ENCODE results near the gene AURKB. TPM values are rescaled to one million over a fixed set of nuclear protein-coding genes. Genes with fewer than 3 reads are reported as not detected.
"Not testable (repeated sequence)": the region's sequence is repeated elsewhere in the genome, so short reads cannot be mapped to it uniquely, and the experiment has no call there.

AURKB gene
- polyA plus RNA-seq, 1 donor (not counting 4 experiments of a cell fraction or from before 2014, with no cell fraction given) = 12.6 TPM

DNA sequence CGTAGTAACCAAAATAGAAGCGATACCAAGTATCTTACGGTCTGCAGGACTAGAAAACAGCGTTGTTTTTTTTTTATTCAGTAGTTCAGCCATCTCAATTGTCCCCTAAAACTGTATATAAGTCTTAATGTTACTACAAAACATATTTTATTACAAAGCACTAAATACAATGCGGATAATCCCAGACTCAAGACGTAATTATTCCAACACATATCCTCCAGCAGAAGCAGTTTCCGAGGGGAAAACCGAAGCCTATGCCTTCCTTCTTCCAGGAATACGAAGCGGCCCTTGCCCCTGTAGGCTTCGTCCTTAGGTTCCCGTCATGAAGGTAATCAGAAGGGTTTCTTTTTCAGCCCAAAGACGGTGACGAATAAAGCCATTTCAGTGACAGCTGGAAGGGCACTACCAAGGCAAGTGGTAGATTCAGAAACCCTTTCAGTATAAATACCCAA lies 36.5 kb downstream of the AURKB start:
- Histone ChIP-seq H3K9me1 (ENCODE audit: control insufficient read depth, extremely low read depth, insufficient read depth, low read length) (no peaks in the 10 kb centered on the region), H3K4me3 (ENCODE audit: control insufficient read depth in 2 of 3, extremely low read depth in 1 of 3, insufficient read depth in 2 of 3, low read depth in 1 of 3, low read length in 3 of 3) (peak overlapping the region; percentile 44 to 68 (median 60)), H3K79me2 (ENCODE audit: control insufficient read depth, insufficient read depth, low read length) (peaks cover 6% of the 10 kb centered on the region), H4K20me1 (ENCODE audit: control insufficient read depth, extremely low read depth, insufficient read depth, low read length) (no peaks in the 10 kb centered on the region), H3K27ac (ENCODE audit: control insufficient read depth, insufficient read depth, low read length) (peak overlapping the region; percentile 95), H3K4me1 (ENCODE audit: control insufficient read depth, extremely low read depth, insufficient read depth, low read length) (peaks cover 20% of the 10 kb centered on the region), H3K27me3 (ENCODE audit: control insufficient read depth, extremely low read depth, insufficient read depth, low read length) (no peaks in the 10 kb centered on the region), H3K4me2 (ENCODE audit: control insufficient read depth, extremely low read depth, insufficient read depth, low read depth, low read length) (peak overlapping the region; percentile 94), H3K9me3 (ENCODE audit: control insufficient read depth, low read depth, low read length) (no peaks in the 10 kb centered on the region), H3K9ac (ENCODE audit: control insufficient read depth, extremely low read depth, insufficient read depth, low read length) (peak overlapping the region; percentile 80), H3K36me3 (ENCODE audit: control insufficient read depth in 2 of 2, extremely low read depth in 1 of 2, insufficient read depth in 2 of 2, low read length in 2 of 2) (no peaks in the 10 kb centered on the region), H2AFZ (ENCODE audit: control insufficient read depth, low read length) (peak overlapping the region; percentile 71)
- DNase-seq (ENCODE audit: low read depth, low spot score) (no peak), FAIRE-seq (no peak)
- TF ChIP-seq, protein P1, sequence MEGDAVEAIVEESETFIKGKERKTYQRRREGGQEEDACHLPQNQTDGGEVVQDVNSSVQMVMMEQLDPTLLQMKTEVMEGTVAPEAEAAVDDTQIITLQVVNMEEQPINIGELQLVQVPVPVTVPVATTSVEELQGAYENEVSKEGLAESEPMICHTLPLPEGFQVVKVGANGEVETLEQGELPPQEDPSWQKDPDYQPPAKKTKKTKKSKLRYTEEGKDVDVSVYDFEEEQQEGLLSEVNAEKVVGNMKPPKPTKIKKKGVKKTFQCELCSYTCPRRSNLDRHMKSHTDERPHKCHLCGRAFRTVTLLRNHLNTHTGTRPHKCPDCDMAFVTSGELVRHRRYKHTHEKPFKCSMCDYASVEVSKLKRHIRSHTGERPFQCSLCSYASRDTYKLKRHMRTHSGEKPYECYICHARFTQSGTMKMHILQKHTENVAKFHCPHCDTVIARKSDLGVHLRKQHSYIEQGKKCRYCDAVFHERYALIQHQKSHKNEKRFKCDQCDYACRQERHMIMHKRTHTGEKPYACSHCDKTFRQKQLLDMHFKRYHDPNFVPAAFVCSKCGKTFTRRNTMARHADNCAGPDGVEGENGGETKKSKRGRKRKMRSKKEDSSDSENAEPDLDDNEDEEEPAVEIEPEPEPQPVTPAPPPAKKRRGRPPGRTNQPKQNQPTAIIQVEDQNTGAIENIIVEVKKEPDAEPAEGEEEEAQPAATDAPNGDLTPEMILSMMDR (optimal IDR thresholded peaks at IDR 0.05 in 1 of 3, IDR thresholded peaks at IDR 0.05 in 1 of 3, conservative IDR thresholded peaks at IDR 0.05 in 1 of 3; ENCODE audit: extremely low read depth in 1 of 3, insufficient read depth in 2 of 3, low read length in 3 of 3) = no peak
- TF ChIP-seq EZH2 (IDR thresholded peaks at IDR 0.05; ENCODE audit: low read length) = no peak
- dilution Hi-C loops (cut with MboI; ENCODE audit: extremely low pct_ligation_motif_present, low sequenced_read_pairs) = no loop called here

DNA sequence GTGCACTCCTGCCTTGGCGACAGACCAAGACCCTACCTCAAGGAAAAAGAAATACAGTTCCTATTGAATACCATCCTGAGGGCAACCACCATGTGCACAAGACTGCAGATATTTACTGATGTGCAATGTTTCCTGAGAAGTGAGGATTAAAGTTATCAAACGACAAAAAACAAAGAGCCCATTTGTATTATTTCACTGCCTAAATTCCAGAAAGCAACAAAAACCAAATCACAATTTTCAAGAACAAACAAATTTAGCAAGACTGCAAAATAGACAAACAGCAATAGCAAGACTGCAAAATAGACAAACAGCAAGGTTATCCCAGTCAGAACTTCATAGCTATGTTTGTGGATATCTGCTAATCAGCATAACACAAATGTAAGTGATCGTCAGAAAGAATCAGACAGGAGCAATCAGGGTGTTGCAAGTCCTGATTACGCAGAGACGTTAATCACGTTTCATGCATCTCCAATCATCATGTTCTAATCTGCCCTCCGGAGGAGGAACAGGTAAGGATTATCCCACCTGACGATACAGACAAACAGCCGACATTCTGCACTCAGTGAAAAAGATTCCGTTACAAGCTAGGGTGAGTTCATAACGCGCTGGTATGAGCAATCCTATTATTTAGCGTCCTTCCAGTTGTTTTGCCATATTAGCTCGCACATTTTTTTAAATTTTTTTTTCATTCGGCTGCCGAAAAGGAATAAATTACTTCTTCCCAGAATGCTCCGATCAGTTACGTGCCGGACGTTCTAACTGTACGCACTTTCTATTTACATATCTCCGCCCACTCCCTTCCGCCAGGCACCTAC lies 37.1 kb downstream of the AURKB start:
- FAIRE-seq (peak; percentile 73), DNase-seq (ENCODE audit: low read depth, low spot score) (no peak)
- Histone ChIP-seq H3K9ac (ENCODE audit: control insufficient read depth, extremely low read depth, insufficient read depth, low read length) (peak overlapping the region; percentile 80), H3K27me3 (ENCODE audit: control insufficient read depth, extremely low read depth, insufficient read depth, low read length) (no peaks in the 10 kb centered on the region), H3K4me2 (ENCODE audit: control insufficient read depth, extremely low read depth, insufficient read depth, low read depth, low read length) (peak overlapping the region; percentile 94), H3K79me2 (ENCODE audit: control insufficient read depth, insufficient read depth, low read length) (peaks cover 6% of the 10 kb centered on the region), H4K20me1 (ENCODE audit: control insufficient read depth, extremely low read depth, insufficient read depth, low read length) (no peaks in the 10 kb centered on the region), H3K27ac (ENCODE audit: control insufficient read depth, insufficient read depth, low read length) (peak overlapping the region; percentile 95), H3K4me3 (ENCODE audit: control insufficient read depth in 2 of 3, extremely low read depth in 1 of 3, insufficient read depth in 2 of 3, low read depth in 1 of 3, low read length in 3 of 3) (peak overlapping the region; percentile 44 to 68 (median 60)), H3K9me3 (ENCODE audit: control insufficient read depth, low read depth, low read length) (no peaks in the 10 kb centered on the region), H3K4me1 (ENCODE audit: control insufficient read depth, extremely low read depth, insufficient read depth, low read length) (peaks cover 20% of the 10 kb centered on the region), H3K9me1 (ENCODE audit: control insufficient read depth, extremely low read depth, insufficient read depth, low read length) (no peaks in the 10 kb centered on the region), H3K36me3 (ENCODE audit: control insufficient read depth in 2 of 2, extremely low read depth in 1 of 2, insufficient read depth in 2 of 2, low read length in 2 of 2) (no peaks in the 10 kb centered on the region), H2AFZ (ENCODE audit: control insufficient read depth, low read length) (no peak overlapping the region)
- dilution Hi-C loops (cut with MboI; ENCODE audit: extremely low pct_ligation_motif_present, low sequenced_read_pairs) = no loop called here
- no peak for TF ChIP-seq EZH2 (IDR thresholded peaks at IDR 0.05; ENCODE audit: low read length)
- TF ChIP-seq, protein P1 (optimal IDR thresholded peaks at IDR 0.05 in 1 of 3, IDR thresholded peaks at IDR 0.05 in 1 of 3, conservative IDR thresholded peaks at IDR 0.05 in 1 of 3; ENCODE audit: extremely low read depth in 1 of 3, insufficient read depth in 2 of 3, low read length in 3 of 3) = peak in 1 of 3 experiments; percentile 23

DNA sequence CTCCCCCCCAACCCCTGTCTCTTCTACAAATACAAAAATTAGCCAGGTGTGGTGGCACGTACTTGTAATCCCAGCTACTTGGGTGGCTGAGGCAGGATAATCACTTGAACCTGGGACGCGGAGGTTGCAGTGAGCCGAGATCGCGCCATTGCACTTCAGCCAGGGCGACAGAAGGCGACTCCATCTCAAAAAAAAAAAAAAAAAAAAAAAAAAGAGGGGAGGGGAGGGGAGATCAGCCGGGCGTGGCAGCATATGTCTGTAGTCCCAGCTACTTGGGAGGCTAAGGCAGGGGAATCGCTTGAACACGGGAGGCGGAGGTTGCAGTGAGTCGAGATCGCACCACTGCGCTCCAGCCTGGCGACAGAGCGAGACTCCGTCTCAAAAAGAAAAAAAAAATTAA lies 40.2 kb downstream of the AURKB start:
- H4K20me1 ChIP-seq (ENCODE audit: control insufficient read depth, extremely low read depth, insufficient read depth, low read length); H3K9me3 ChIP-seq (ENCODE audit: control insufficient read depth, low read depth, low read length); dilution Hi-C loops (cut with MboI; ENCODE audit: extremely low pct_ligation_motif_present, low sequenced_read_pairs); H3K27me3 ChIP-seq (ENCODE audit: control insufficient read depth, extremely low read depth, insufficient read depth, low read length); H3K9ac ChIP-seq (ENCODE audit: control insufficient read depth, extremely low read depth, insufficient read depth, low read length); H3K27ac ChIP-seq (ENCODE audit: control insufficient read depth, insufficient read depth, low read length); FAIRE-seq; H3K79me2 ChIP-seq (ENCODE audit: control insufficient read depth, insufficient read depth, low read length); H2AFZ ChIP-seq (ENCODE audit: control insufficient read depth, low read length); H3K36me3 ChIP-seq (ENCODE audit: control insufficient read depth in 2 of 2, extremely low read depth in 1 of 2, insufficient read depth in 2 of 2, low read length in 2 of 2); H3K4me2 ChIP-seq (ENCODE audit: control insufficient read depth, extremely low read depth, insufficient read depth, low read depth, low read length); H3K9me1 ChIP-seq (ENCODE audit: control insufficient read depth, extremely low read depth, insufficient read depth, low read length); DNase-seq (ENCODE audit: low read depth, low spot score); H3K4me3 ChIP-seq (ENCODE audit: control insufficient read depth in 2 of 3, extremely low read depth in 1 of 3, insufficient read depth in 2 of 3, low read depth in 1 of 3, low read length in 3 of 3): not testable (repeated sequence)
- H3K4me1 ChIP-seq (ENCODE audit: control insufficient read depth, extremely low read depth, insufficient read depth, low read length) = peaks cover 20% of the 10 kb centered on the region

Data from keratinocyte (primary cell).